SK-N-SH (cell line): ENCODE measurements around the gene ITIH6.

Experiments used
- CHD2 ChIP-seq: fragments of 150-350 bp; IDR thresholded peaks from 2 replicates; pipeline ENCODE4 v1.6.1; 2018; ENCODE audit warnings: low read length; ENCODE audit not compliant: partially characterized antibody
- EP300 ChIP-seq, 2 experiments: IDR thresholded peaks; 2 replicates each; pipeline versions ENCODE4 v1.4.0 to v1.6.1; 2012; ENCODE audit warnings: borderline replicate concordance in 1 of 2, low read depth in 1 of 2, low read length in 1 of 2
- FOSL2 ChIP-seq: IDR thresholded peaks from 2 replicates; pipeline ENCODE4 v1.4.0; 2012; ENCODE audit warnings: low read depth, mild to moderate bottlenecking, moderate library complexity, borderline replicate concordance
- MEF2A ChIP-seq: IDR thresholded peaks from 2 replicates; pipeline ENCODE4 v1.4.0; 2012; ENCODE audit warnings: low read depth, borderline replicate concordance
- NFIC ChIP-seq: IDR thresholded peaks from 2 replicates; pipeline ENCODE4 v1.4.0; 2012; ENCODE audit warnings: borderline replicate concordance
- RFX5 ChIP-seq: IDR thresholded peaks from 2 replicates; pipeline ENCODE4 v1.6.1; 2012; ENCODE audit warnings: mild to moderate bottlenecking, improper control_type of control experiment, low read length
- RXRA ChIP-seq: IDR thresholded peaks from 2 replicates; pipeline ENCODE4 v1.4.0; 2012; ENCODE audit warnings: low read depth, mild to moderate bottlenecking, borderline replicate concordance
- TAF1 ChIP-seq: IDR thresholded peaks from 2 replicates; pipeline ENCODE4 v1.6.1; 2012; ENCODE audit warnings: low read depth, mild to moderate bottlenecking, low read length, moderate library complexity, borderline replicate concordance
- TCF12 ChIP-seq: IDR thresholded peaks from 2 replicates; pipeline ENCODE4 v1.4.0; 2012
- TEAD4 ChIP-seq: IDR thresholded peaks from 2 replicates; pipeline ENCODE4 v1.4.0; 2012; ENCODE audit warnings: mild to moderate bottlenecking, borderline replicate concordance; ENCODE audit not compliant: insufficient read depth
- TF ChIP-seq, protein P1 (sequence below): fragments of 200-600 bp; sonication (generic); IDR thresholded peaks from 2 replicates; pipeline ENCODE4 v1.6.1; 2017; ENCODE audit warnings: antibody characterized with exemption, mild to moderate bottlenecking, moderate library complexity
- TF ChIP-seq, protein P2 (sequence below): IDR thresholded peaks from 2 replicates; pipeline ENCODE4 v1.6.1; 2012; ENCODE audit warnings: mild to moderate bottlenecking, low read depth, low read length, moderate library complexity

- TF ChIP-seq, protein P1, sequence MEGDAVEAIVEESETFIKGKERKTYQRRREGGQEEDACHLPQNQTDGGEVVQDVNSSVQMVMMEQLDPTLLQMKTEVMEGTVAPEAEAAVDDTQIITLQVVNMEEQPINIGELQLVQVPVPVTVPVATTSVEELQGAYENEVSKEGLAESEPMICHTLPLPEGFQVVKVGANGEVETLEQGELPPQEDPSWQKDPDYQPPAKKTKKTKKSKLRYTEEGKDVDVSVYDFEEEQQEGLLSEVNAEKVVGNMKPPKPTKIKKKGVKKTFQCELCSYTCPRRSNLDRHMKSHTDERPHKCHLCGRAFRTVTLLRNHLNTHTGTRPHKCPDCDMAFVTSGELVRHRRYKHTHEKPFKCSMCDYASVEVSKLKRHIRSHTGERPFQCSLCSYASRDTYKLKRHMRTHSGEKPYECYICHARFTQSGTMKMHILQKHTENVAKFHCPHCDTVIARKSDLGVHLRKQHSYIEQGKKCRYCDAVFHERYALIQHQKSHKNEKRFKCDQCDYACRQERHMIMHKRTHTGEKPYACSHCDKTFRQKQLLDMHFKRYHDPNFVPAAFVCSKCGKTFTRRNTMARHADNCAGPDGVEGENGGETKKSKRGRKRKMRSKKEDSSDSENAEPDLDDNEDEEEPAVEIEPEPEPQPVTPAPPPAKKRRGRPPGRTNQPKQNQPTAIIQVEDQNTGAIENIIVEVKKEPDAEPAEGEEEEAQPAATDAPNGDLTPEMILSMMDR = no peak
- TF ChIP-seq RFX5 (no peak), CHD2 (no peak), EP300 (IDR thresholded peaks at IDR 0.05; ENCODE audit: borderline replicate concordance in 1 of 2, low read depth in 1 of 2, low read length in 1 of 2) (no peak), MEF2A (no peak), TAF1 (no peak), TCF12 (no peak), TEAD4 (no peak), FOSL2 (no peak), RXRA (no peak), NFIC (no peak)
- TF ChIP-seq, protein P2, sequence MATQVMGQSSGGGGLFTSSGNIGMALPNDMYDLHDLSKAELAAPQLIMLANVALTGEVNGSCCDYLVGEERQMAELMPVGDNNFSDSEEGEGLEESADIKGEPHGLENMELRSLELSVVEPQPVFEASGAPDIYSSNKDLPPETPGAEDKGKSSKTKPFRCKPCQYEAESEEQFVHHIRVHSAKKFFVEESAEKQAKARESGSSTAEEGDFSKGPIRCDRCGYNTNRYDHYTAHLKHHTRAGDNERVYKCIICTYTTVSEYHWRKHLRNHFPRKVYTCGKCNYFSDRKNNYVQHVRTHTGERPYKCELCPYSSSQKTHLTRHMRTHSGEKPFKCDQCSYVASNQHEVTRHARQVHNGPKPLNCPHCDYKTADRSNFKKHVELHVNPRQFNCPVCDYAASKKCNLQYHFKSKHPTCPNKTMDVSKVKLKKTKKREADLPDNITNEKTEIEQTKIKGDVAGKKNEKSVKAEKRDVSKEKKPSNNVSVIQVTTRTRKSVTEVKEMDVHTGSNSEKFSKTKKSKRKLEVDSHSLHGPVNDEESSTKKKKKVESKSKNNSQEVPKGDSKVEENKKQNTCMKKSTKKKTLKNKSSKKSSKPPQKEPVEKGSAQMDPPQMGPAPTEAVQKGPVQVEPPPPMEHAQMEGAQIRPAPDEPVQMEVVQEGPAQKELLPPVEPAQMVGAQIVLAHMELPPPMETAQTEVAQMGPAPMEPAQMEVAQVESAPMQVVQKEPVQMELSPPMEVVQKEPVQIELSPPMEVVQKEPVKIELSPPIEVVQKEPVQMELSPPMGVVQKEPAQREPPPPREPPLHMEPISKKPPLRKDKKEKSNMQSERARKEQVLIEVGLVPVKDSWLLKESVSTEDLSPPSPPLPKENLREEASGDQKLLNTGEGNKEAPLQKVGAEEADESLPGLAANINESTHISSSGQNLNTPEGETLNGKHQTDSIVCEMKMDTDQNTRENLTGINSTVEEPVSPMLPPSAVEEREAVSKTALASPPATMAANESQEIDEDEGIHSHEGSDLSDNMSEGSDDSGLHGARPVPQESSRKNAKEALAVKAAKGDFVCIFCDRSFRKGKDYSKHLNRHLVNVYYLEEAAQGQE = no peak
Observed at GRCh38 chrX:54843050-54843449, 45.0 kb upstream of the ITIH6 start.
